ENCODE results near the gene USP10.

Gene USP10

DNA sequence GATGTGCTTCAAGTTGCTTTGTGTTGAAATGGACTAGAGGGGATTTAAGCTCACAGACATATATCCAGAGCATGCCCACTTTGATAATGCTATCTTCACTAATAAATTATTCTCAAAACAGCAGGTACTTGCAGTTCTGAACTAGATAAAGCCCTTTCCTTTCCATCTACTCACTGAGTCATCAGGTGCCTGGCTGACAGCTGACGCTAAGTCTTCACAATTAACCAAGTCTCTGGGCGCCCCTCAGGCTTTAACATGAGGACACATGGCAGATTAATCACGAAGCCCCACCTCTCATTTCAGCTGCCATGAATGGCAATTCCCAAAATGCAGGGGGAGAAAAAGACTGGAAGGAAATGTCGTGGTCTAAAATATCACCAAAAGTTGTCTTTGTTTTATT lies 90.5 kb downstream of the USP10 start:
- H3K9ac ChIP-seq (ENCODE audit: low read depth, low read length): no peak overlapping the region
- no peaks in the 10 kb centered on the region for H3K4me1 ChIP-seq (ENCODE audit: control insufficient read depth, insufficient read depth, low read length)
- no peaks in the 10 kb centered on the region for H3K9me3 ChIP-seq (ENCODE audit: control insufficient read depth, insufficient read depth, low read length)
- no peaks in the 10 kb centered on the region for H3K36me3 ChIP-seq (ENCODE audit: control insufficient read depth, insufficient read depth, low read length)
- H3K4me3 ChIP-seq (ENCODE audit: low read depth, low read length): no peak overlapping the region
- no peaks in the 10 kb centered on the region for H3K27me3 ChIP-seq (ENCODE audit: control insufficient read depth, insufficient read depth, low read length)

DNA sequence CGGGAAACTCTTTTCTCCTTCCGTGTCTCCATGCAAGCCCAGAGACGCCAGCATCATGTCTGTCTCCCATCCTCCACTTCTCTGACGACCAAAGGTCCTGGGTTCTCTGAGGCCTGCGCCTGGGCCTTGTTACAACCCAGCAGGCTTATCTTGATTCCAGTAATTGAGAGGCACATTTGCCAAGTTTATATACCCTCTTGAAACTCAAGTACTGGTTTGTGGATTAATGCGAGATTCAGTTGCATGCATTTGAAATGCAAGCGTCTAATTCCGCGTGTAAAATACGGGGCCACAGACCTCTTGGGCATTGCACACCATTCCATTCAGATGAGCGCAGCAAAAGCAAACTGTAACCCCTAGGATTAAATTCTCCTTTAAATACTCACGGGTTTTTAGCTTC lies 91.3 kb downstream of the USP10 start:
- no peak overlapping the region for H3K4me3 ChIP-seq (ENCODE audit: low read depth, low read length)
- no peaks in the 10 kb centered on the region for H3K4me1 ChIP-seq (ENCODE audit: control insufficient read depth, insufficient read depth, low read length)

DNA sequence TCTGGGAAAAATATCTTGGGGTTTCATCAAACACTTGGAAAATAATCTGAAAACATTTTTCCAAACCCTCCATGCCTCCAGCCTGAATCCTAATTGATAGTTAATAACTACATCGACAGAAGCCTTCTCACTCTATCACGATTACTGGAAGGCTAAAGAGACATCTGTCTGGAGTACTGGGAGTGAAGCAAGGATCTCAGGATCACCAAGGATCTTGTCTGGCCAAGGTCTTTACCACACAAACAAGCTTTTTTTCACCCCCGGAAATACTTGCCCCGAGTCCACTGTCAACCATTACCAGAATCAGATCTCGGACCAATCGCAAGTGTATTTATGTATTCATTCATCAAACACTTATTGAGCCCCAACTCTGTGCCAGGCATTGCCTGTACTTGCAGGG lies 91.7 kb downstream of the USP10 start:
- no peaks in the 10 kb centered on the region for H3K27me3 ChIP-seq (ENCODE audit: control insufficient read depth, insufficient read depth, low read length)
- H3K4me3 ChIP-seq (ENCODE audit: low read depth, low read length): no peak overlapping the region
- no peaks in the 10 kb centered on the region for H3K36me3 ChIP-seq (ENCODE audit: control insufficient read depth, insufficient read depth, low read length)
- no peaks in the 10 kb centered on the region for H3K9me3 ChIP-seq (ENCODE audit: control insufficient read depth, insufficient read depth, low read length)
- H3K9ac ChIP-seq (ENCODE audit: low read depth, low read length): no peak overlapping the region
- no peaks in the 10 kb centered on the region for H3K4me1 ChIP-seq (ENCODE audit: control insufficient read depth, insufficient read depth, low read length)

More for the DNA sequence above, 91.3 kb downstream of the USP10 start:
- Histone ChIP-seq H3K27me3 (ENCODE audit: control insufficient read depth, insufficient read depth, low read length) (no peaks in the 10 kb centered on the region), H3K9ac (ENCODE audit: low read depth, low read length) (no peak overlapping the region), H3K36me3 (ENCODE audit: control insufficient read depth, insufficient read depth, low read length) (no peaks in the 10 kb centered on the region), H3K9me3 (ENCODE audit: control insufficient read depth, insufficient read depth, low read length) (no peaks in the 10 kb centered on the region)

DNA sequence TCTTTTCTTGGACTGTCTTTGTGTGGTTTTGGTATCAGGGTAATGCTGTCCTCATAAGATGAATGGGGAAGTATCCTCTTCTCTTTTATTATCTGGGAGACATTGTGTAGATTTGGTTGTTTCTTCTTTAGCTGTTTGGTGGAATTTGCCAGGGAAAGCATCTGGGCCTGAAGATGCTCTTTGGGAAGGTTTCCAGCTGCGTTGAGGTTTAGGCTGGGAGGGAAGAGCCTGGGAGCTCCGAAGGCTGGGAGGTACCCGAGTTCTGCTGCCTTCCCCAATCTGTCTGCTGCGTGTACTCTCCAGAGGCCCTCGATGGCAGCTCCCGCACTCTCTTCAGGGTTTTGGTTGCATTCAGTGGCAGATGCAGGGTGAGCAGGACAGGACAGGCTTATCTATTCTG lies 94.4 kb downstream of the USP10 start:
- Histone ChIP-seq H3K27me3 (ENCODE audit: control insufficient read depth, insufficient read depth, low read length) (no peaks in the 10 kb centered on the region), H3K9me3 (ENCODE audit: control insufficient read depth, insufficient read depth, low read length) (no peaks in the 10 kb centered on the region), H3K4me1 (ENCODE audit: control insufficient read depth, insufficient read depth, low read length) (no peaks in the 10 kb centered on the region), H3K36me3 (ENCODE audit: control insufficient read depth, insufficient read depth, low read length) (no peaks in the 10 kb centered on the region), H3K4me3 (ENCODE audit: low read depth, low read length) (no peak overlapping the region), H3K9ac (ENCODE audit: low read depth, low read length) (no peak overlapping the region)

DNA sequence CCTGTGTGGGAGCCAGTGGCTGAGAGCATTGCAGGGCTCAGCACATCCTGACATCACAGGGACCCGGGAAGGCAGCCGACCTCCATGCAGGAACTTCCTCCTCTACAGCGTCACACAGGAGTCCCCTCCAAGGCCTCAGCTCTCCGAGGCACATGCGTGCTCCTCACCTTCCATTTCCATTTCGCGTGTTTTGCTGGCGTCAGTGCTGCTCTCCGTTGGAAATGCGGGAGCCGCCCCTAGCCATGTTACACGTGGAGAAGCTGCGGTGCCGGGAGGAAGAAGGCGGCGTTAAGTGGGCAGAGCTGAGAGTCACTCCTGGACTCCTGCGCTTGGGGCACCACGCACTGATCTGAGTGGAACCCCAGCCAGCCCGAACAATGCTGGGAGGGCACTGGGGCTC lies 94.8 kb downstream of the USP10 start:
- Histone ChIP-seq H3K9me3 (ENCODE audit: control insufficient read depth, insufficient read depth, low read length) (no peaks in the 10 kb centered on the region), H3K27me3 (ENCODE audit: control insufficient read depth, insufficient read depth, low read length) (no peaks in the 10 kb centered on the region), H3K4me1 (ENCODE audit: control insufficient read depth, insufficient read depth, low read length) (no peaks in the 10 kb centered on the region), H3K36me3 (ENCODE audit: control insufficient read depth, insufficient read depth, low read length) (no peaks in the 10 kb centered on the region), H3K4me3 (ENCODE audit: low read depth, low read length) (no peak overlapping the region), H3K9ac (ENCODE audit: low read depth, low read length) (no peak overlapping the region)

DNA sequence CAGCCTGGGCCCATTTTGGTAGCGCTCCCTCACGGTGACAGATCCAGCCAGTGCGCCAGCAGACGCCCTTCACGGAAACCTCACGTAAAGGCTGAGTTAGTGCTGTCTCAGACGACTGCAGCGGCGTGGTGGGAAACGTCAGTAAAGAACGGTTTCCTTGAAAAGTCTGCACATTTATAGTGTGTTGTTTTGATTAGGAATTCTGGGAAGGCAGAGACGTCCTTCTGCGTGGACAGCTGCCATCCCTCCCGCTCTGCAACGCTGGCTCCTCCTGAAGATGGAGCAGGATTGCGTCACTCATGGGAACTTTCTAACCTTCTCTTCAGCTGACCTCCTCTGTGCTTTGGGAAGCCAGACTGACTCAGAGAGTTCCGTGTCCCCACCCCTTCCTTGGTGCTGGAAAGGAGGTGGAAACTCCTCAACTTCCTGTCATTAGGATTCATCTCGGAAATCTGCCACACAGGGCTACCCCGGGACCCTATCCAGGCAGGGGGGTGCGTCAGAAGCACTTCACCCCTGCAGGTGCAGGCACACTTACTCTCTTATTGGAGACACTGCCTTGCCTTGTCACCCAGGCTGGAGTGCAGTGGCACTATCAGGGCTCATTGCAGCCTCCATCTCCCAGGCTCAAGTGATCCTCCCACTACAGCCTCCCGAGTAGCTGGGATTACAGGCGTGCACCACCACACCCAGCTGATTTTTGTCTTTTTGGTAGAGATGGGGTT lies 95.7 kb downstream of the USP10 start:
- no peaks in the 10 kb centered on the region for H3K27me3 ChIP-seq (ENCODE audit: control insufficient read depth, insufficient read depth, low read length)
- H3K9ac ChIP-seq (ENCODE audit: low read depth, low read length): no peak overlapping the region
- H3K4me1 ChIP-seq (ENCODE audit: control insufficient read depth, insufficient read depth, low read length): no peaks in the 10 kb centered on the region
- no peak overlapping the region for H3K4me3 ChIP-seq (ENCODE audit: low read depth, low read length)
- H3K36me3 ChIP-seq (ENCODE audit: control insufficient read depth, insufficient read depth, low read length): no peaks in the 10 kb centered on the region
- no peaks in the 10 kb centered on the region for H3K9me3 ChIP-seq (ENCODE audit: control insufficient read depth, insufficient read depth, low read length)

DNA sequence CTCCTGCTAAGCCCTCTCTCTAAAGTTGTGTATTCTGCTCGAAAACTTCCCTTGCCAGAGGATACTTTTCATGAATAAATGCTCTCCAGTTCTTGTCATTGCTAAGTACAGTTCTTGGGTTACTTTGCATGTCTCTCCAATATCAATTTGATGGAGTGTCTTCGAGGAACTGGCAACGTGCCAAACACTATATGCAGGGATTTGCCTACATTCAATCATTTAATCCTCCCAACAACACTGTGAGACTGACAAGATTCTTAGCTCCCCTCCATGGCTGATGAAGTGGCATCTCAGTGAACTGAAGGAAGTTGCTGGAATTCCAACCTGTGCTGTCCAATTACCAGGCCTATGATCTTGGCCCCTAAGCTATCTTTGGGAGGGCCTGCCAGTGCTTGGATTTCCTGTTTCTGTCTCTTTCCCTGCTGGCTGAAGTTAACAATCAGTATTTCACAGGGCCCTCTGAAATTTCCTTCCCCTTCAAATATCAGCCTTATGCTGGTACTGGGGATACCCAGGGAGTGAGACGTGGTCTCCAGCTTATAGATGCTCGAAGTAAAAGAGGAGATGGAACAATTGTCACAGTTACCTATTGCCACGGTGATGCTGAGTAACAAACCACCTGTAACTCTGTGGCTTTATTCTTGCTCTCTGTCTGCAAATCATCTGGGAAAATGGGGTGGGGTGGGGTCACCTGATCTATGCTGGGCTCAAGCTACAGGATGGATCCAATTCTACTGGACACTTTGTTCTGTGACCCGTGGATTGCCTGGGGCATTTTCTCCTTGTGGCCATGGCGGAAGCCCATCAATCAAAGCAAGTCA lies 100.6 kb downstream of the USP10 start:
- Histone ChIP-seq H3K4me1 (ENCODE audit: control insufficient read depth, insufficient read depth, low read length) (no peaks in the 10 kb centered on the region), H3K4me3 (ENCODE audit: low read depth, low read length) (no peak overlapping the region), H3K9me3 (ENCODE audit: control insufficient read depth, insufficient read depth, low read length) (no peaks in the 10 kb centered on the region), H3K36me3 (ENCODE audit: control insufficient read depth, insufficient read depth, low read length) (no peaks in the 10 kb centered on the region), H3K9ac (ENCODE audit: low read depth, low read length) (no peak overlapping the region), H3K27me3 (ENCODE audit: control insufficient read depth, insufficient read depth, low read length) (no peaks in the 10 kb centered on the region)

DNA sequence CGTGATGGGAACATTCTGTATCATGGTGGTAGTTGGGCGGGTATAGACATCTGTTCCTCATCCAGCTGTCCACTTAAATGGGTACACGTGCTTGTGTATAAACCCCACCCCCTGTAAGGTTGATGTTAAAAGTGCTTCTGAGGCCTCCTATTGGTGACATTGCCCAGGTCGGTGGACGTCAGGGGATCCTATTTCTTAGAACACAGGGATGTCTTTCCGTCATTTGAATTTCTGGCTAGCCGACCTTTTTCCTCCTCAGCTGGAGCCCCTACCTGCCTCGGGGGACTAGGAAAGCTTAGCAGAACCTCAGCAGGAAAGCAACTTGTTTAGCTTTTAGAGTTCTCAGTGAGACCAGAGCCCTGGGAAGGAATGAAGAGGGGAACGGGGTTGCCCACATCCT lies 103.3 kb downstream of the USP10 start:
- H3K27me3 ChIP-seq (ENCODE audit: control insufficient read depth, insufficient read depth, low read length): no peaks in the 10 kb centered on the region
- H3K9me3 ChIP-seq (ENCODE audit: control insufficient read depth, insufficient read depth, low read length): no peaks in the 10 kb centered on the region
- no peaks in the 10 kb centered on the region for H3K4me1 ChIP-seq (ENCODE audit: control insufficient read depth, insufficient read depth, low read length)
- H3K36me3 ChIP-seq (ENCODE audit: control insufficient read depth, insufficient read depth, low read length): no peaks in the 10 kb centered on the region
- H3K4me3 ChIP-seq (ENCODE audit: low read depth, low read length): no peak overlapping the region
- no peak overlapping the region for H3K9ac ChIP-seq (ENCODE audit: low read depth, low read length)

DNA sequence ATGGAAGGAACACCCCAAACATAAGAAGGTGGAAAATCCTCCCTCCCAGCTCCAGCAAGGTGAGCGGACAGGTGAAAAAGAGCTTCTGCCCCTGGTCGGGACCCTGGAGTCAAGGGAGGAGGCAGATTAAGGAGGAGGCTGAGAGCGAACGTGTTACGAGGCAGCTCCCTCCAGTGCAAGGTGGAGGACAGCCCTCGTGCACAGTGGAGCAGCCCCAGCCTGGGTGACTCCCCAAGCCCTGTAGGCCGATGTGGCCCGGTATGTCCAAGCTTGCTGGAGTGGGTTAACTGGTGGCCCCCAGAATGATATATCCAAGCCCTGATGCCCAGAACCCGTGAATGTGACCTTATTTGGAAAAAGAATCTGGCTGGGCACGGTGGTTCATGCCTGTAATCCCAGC lies 104.5 kb downstream of the USP10 start:
- H3K4me3 ChIP-seq (ENCODE audit: low read depth, low read length): no peak overlapping the region

DNA sequence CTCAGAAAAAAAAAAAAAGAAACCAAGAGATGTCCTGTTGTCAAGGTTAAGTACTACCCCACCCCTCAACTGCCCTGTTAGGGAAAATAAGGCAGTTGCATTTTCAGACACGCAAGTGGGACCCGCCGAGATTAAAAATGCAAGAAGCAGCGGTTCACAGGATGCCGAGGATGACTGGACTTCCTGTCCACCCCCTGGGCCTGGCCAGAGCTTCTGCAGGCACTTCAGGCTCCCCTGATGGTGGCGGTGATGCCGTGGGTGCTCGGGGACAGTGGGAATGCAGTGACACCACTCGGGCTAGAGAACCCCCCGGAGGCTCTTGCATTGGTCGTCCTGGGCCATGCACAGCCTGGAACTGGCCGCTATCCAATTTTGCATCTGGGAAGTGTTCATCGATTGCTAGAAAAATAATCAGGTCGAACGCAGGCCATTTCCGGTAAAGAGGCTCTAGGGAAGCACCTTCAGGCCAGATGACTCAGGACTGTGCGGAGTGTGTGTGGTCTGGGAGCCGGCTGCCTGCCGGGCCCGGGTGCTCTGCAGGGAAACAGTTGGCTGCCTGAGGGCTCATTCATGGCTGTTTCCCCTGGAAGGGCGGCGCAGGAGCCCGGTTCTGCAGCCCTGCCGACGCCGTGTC lies 106.6 kb downstream of the USP10 start:
- H3K4me3 ChIP-seq (ENCODE audit: low read depth, low read length): no peak overlapping the region
- no peaks in the 10 kb centered on the region for H3K9me3 ChIP-seq (ENCODE audit: control insufficient read depth, insufficient read depth, low read length)
- H3K9ac ChIP-seq (ENCODE audit: low read depth, low read length): no peak overlapping the region
- H3K27me3 ChIP-seq (ENCODE audit: control insufficient read depth, insufficient read depth, low read length): no peaks in the 10 kb centered on the region
- no peaks in the 10 kb centered on the region for H3K4me1 ChIP-seq (ENCODE audit: control insufficient read depth, insufficient read depth, low read length)
- H3K36me3 ChIP-seq (ENCODE audit: control insufficient read depth, insufficient read depth, low read length): no peaks in the 10 kb centered on the region

More for the DNA sequence above, 104.5 kb downstream of the USP10 start:
- no peaks in the 10 kb centered on the region for H3K36me3 ChIP-seq (ENCODE audit: control insufficient read depth, insufficient read depth, low read length)
- no peaks in the 10 kb centered on the region for H3K9me3 ChIP-seq (ENCODE audit: control insufficient read depth, insufficient read depth, low read length)
- no peaks in the 10 kb centered on the region for H3K27me3 ChIP-seq (ENCODE audit: control insufficient read depth, insufficient read depth, low read length)
- no peak overlapping the region for H3K9ac ChIP-seq (ENCODE audit: low read depth, low read length)
- H3K4me1 ChIP-seq (ENCODE audit: control insufficient read depth, insufficient read depth, low read length): no peaks in the 10 kb centered on the region

DNA sequence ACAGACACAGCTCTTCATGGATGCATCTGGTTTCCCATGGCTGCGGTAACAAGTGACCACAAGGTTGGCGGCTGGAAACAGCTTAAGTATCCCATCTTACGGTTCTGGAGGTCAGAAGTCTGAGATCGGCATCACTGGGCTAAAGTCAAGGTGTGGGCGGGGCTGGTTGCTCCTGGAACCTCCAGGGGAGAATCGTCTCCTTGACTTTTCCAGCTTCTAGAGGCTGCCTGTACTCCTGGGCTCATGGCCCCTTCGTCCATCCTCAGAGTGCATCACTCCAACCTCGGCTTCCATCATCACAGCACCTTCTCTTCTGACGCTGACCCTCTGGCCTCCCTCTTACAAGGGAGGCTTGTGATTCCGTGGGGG lies 107.1 kb downstream of the USP10 start:
- Histone ChIP-seq H3K36me3 (ENCODE audit: control insufficient read depth, insufficient read depth, low read length) (no peaks in the 10 kb centered on the region), H3K4me3 (ENCODE audit: low read depth, low read length) (no peak overlapping the region), H3K9ac (ENCODE audit: low read depth, low read length) (no peak overlapping the region), H3K4me1 (ENCODE audit: control insufficient read depth, insufficient read depth, low read length) (no peaks in the 10 kb centered on the region), H3K27me3 (ENCODE audit: control insufficient read depth, insufficient read depth, low read length) (no peaks in the 10 kb centered on the region), H3K9me3 (ENCODE audit: control insufficient read depth, insufficient read depth, low read length) (no peaks in the 10 kb centered on the region)

DNA sequence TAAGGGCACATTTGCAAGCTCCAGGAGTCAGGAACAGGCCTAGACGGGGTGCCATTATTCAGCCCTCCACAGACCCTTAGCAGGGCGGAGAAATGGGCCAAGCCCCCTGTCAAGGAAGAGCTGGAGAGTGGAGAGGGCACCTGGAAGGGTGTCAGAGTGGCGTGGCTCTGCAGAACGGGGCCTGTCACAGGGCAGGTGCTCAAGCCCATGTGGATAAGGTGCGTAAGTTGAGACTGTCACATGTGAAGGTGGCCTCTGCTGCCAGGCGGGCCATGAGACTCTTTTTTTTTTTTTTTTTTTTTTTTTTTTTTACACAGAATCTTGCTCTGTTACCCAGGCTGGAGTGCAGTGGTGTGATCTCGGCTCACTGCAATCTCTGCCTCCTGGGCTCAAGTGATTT lies 108.0 kb downstream of the USP10 start:
- no peak overlapping the region for H3K4me3 ChIP-seq (ENCODE audit: low read depth, low read length)
- H3K9me3 ChIP-seq (ENCODE audit: control insufficient read depth, insufficient read depth, low read length): no peaks in the 10 kb centered on the region
- no peaks in the 10 kb centered on the region for H3K36me3 ChIP-seq (ENCODE audit: control insufficient read depth, insufficient read depth, low read length)
- no peak overlapping the region for H3K9ac ChIP-seq (ENCODE audit: low read depth, low read length)
- no peaks in the 10 kb centered on the region for H3K4me1 ChIP-seq (ENCODE audit: control insufficient read depth, insufficient read depth, low read length)
- H3K27me3 ChIP-seq (ENCODE audit: control insufficient read depth, insufficient read depth, low read length): no peaks in the 10 kb centered on the region
